ENCODE results near the gene DAAM2. TPM values are rescaled to one million over a fixed set of nuclear protein-coding genes. Genes with fewer than 3 reads are reported as not detected.

The DAAM2 gene
- 61.9 TPM for total RNA-seq

DNA sequence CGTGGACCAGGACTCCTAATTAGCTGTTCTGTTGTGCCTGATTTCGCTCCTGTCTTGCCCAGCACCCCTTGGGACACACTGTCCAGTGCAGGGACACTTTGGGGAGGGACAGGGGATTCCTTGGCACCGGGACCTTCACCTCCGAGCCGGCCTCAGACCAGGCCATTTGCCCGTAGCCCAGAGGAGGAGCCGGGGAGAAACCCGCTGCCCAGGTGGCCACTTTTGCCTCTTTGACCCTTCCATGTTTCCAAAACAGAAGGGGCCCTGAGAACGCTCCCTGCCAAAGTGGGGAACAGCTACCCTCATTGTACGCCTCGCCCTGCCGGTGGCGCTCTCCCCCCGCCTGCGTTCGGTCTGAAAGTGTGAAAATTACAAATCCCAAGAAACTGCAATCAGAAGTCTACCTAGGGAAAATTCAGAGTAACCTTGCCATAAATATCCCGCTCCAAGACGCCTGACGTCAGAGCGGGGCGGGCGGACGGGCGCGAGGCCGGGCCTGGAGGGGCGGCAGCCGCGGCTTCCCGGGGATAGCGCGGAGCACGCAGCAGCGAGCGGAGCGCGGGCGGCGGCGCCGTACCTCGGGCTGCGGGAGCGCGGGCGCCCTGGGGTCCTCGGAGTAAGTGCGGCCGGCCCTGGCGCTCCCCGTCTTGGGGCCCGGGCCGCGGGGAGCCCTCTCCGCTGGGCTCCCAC, at the start of gene DAAM2:
Gene DAAM2 (plus strand): TSS at position 527 of the 690 bp plus-strand sequence. CDS start 63,927 bp downstream, outside the sequence.
- peak; percentile 86 for DNase-seq (ENCODE audit: low spot score)
- intact Hi-C loops (cut with DNase I) = no loop called here

DNA sequence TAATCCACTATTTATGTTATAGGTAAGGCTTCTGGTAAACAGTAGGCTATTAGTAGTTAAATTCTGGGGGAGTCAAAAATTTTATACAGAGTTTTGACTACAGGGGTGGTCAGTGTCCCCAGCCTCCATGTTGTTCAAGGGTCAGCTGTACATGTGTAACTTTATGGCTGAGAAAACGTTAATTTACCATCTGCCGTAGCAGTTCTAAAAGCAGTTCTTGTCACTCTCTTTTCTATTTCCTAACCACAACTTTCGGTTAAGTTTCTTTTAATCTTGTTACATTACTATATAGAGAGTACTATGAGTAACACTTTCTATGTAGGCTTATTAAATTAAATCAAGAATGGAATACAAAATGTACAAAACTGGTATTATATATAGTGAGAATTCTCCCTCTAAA, 45.4 kb upstream of the DAAM2 start:
- intact Hi-C loops (cut with DNase I) = no loop called here
- DNase-seq (ENCODE audit: low spot score) = no peak
- ATAC-seq = no peak

More for the DNA sequence above, at the start of gene DAAM2:
- ATAC-seq = peak; percentile 90

DNA sequence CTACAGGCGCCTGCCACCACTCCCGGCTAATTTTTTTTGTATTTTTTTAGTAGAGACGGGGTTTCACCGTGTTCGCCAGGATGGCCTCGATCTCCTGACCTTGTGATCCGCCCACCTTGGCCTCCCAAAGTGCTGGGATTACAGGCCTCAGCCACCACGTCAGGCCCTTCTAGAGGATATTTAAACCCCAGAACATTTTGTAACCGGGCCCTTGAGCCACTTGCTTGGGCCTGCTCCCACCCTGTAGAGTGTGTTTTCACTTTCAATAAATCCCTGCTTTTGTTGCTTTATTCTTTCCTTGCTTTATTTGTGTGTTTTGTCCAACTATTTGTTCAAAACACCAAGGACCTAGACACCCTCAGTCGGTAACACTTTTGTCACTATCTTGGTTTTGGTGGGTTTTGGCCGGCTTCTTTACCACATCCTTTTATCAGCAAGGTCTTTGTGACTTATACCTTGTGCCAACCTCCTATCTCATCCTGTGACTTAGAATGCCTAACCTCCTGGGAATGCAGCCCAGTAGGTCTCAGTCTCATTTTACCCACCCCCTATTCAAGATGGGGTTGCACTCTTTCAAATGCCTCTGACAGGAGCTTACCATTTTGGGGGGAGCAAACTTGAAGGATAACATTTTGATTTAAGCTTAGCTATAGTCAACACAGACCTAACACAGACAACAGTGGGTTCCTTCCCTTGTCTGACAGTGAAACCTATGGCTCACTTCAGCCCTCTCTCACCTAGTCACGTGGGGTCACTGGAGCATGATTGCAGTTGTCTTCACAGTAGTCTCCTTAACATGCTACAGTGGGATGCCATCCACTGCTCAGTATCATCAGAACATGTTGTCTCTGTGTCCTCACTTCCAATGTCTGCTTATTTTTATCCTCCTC, 39.1 kb upstream of the DAAM2 start:
- DNase-seq (ENCODE audit: low spot score) (no peak), ATAC-seq (peak; percentile 56)

DNA sequence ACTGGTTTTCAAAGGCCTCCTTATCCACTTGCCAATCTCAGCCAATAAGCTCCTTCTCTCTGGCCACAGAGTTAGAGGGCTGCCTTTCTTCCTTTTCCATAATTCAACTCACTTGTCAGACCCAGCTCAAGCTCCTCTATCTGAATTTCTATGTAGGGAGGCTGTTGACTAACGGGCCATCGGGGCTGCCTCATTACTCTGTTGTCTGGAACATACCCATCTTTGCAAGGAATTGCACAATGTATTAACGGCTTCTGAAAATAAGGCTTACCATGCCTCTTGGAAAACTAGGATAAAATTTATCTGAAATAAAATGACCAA, 38.5 kb upstream of the DAAM2 start:
- ATAC-seq (peak; percentile 95), DNase-seq (ENCODE audit: low spot score) (no peak)
- intact Hi-C loops (cut with DNase I) = no loop called here

More for the DNA sequence above, 39.1 kb upstream of the DAAM2 start:
- intact Hi-C loops (cut with DNase I) = no loop called here

DNA sequence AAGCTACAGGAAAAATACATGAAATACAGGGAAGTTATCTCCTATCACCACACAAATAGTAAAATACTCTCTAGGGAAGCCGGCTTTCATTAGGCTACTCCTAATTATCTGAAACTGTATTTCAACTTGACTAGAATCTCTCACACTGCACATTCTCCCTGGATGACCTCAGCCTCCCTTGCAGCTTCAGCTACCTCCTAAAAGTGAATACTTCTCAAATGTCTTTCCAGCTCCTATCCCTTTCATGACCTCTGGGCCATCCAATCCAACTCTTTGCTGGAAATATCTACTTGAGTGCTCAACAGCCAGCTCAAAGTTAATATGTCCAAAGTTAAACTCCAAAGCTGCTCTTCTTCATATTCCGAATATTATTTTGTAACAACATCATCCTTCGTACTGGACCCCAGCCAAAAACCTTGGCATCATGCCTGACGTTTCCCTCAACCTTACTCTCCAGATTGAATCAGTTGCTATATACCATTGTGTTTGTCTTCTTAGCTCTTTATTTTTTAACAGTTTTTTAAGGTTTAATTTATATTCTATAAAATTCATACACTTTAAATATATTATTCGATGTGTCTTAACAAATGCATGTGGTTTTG, 37.6 kb upstream of the DAAM2 start:
- intact Hi-C loops (cut with DNase I) = no loop called here
- ATAC-seq (peak; percentile 27), DNase-seq (ENCODE audit: low spot score) (peak; percentile 73)

DNA sequence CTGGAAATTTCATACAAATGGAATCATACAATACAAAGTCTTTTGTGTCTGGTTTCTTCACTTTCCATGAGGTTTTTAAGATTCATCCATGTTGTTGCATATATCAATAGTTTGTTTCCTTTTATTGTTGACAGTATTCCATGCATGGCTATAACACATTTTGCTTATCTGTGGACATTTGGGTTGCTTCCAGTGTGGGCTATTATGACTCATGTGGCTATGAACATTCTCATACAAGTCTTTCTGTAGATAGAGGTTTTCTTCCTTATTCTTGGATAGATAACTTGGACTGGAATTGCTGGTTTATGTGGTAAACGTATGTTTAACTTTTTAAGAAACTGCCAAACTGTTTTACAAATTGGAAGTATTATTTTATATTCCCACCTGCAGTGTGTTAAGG, 36.9 kb upstream of the DAAM2 start:
- intact Hi-C loops (cut with DNase I) = no loop called here
- DNase-seq (ENCODE audit: low spot score) (no peak), ATAC-seq (no peak)

DNA sequence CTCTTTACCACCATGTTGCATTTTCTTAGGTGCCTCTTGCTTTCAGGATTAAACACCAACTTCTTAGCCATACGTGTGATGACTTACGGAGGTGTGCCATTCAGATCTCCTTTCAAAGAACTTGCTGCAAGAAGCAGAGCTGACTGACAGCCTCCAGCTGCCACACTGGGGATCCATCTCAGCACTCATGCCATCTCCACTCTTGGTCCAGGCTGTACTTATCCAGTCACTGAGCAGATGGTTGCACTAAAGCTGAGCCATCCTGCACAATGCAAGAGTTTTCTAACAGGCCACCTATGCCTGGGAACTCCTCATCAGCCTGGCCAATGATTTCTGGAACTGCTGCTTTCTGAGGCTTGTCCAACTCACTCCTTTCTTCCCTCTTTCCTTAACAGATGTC, 35.6 kb upstream of the DAAM2 start:
- intact Hi-C loops (cut with DNase I) = no loop called here
- DNase-seq (ENCODE audit: low spot score) (no peak), ATAC-seq (no peak)

DNA sequence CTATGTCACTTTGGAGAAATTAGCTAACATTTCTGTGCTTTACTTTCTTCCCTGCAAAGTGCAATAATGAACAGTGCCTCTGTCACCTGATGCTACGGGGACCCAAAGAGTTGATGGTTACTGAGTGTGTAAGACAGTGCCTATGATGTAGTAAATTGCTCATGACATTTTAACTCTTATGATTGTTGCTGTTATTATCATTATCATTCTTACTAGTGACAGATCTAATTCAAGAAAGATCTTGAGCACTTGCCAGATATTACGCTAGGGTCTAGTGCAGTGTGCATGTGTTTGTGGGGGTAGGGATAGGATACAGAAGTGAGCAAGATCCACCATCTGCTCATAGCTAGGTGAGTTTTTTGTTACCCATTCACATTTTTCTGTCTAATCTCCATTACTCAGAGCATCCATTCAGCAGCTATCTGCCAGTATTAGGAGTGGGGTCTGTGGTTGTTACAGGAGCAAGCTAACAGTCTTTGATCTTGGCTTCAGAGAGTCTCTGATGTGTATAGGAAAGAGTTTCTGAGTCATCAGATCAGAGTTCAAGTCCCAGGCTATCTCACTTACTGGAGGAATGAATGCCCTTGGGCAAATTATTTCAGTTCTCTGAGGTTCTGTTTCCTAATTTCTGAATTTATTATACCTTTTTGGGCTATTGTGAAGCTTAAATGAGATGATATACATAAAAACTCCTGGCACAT, 33.1 kb upstream of the DAAM2 start:
- no peak for ATAC-seq
- DNase-seq (ENCODE audit: low spot score) = no peak
- intact Hi-C loops (cut with DNase I) = no loop called here

DNA sequence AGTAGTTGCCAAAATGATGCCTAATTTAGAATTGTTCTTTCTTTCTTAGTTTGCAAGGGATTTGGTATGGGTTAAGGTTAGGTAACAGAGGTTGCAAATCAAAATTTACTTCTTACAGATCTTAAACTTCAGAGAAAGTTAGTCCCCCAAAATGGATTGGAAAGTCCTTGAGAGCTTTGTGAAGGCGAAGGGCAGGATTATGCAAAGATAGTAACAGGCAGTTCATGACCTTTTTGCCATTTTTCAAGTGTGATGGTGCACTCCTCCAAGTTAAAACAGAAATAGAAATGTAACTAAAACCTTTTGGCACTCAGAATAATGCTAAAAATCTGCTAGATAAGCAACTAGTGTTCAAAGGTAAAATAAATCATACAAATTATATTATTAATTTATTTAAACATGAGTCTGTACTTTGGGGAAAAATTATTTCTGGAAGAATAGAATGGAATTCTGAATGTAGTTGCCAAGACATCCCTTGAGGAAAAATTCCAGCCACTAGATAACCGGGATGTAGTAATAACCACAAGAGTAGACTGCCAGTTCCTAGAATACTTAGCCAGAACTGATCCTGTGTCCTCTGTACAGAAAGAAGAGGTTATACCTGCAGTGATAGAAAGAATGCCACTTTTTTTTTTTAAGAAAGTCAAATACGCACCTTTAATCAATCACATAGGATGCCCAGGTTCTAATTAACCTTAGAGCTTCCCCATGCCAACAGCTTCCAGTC, 31.8 kb upstream of the DAAM2 start:
- intact Hi-C loops (cut with DNase I) = no loop called here
- DNase-seq (ENCODE audit: low spot score) (no peak), ATAC-seq (peak; percentile 80)

DNA sequence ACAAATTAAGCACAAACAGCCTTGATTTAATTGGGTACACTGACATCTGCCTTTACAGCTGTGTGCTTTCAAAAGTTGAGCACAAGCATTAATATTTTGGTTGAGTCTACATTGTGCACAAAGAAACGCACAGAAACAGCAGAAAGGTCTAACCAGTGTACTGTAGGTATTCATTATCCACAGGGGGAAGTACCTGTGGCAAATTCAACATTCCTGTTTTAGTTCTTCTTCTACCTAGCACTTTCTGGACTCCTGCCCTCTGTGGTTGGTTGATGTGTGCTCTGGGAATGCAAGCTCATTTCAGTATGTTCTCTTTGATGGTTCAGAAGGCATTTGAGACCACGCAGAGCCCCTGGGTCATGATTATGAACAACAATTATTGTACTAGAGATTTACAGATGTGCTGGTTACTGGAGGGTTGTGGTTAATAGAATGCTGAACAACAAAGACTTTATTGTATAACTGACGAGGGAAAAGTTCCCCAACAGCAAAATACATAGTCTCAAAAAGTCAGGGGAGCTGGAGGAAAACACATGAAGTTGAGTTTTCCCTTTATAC, 26.6 kb upstream of the DAAM2 start:
- intact Hi-C loops (cut with DNase I) = no loop called here
- DNase-seq (ENCODE audit: low spot score) (no peak), ATAC-seq (peak; percentile 91)

DNA sequence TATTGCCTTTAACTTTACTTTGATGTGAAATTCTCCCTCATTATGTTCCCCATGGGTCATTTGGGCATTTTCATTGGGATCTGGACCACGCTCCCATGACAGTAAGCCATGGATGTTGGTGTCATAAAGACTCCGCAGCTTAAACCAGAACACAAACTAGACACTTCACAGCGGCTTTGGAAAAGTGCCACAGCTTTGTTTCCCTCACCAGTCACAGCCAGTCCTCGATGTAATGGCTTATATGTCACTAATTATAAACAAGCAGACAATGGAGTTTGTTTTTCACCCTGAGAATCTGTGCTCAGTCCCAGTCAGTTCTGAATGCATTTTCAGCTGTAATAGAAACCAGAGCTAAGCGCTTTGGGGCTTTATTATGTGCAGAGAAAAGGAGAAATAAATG, 23.2 kb upstream of the DAAM2 start:
- ATAC-seq = no peak

DNA sequence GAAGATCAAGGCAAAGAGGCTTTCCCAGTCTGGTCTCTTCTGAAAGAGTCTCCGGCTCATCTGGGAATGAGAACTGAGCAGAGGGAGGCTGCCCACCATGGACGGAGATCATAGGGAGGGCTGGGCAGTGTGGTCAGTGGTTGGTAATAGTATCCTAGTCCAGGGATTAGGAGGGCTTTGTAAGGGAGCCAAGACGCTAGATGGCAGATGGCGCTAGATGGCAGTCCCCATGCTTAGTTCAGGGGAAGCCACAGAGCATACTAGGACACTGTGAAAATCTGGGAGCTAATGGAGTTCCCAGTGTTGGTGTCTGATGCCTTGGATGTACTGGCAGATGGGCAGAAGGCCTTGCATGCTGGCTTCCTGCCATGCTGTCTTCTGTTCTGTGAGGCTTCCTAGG, 21.7 kb upstream of the DAAM2 start:
- no peak for ATAC-seq
- intact Hi-C loops (cut with DNase I) = no loop called here
- DNase-seq (ENCODE audit: low spot score) = no peak

More for the DNA sequence above, 23.2 kb upstream of the DAAM2 start:
- no peak for DNase-seq (ENCODE audit: low spot score)
- intact Hi-C loops (cut with DNase I) = no loop called here

DNA sequence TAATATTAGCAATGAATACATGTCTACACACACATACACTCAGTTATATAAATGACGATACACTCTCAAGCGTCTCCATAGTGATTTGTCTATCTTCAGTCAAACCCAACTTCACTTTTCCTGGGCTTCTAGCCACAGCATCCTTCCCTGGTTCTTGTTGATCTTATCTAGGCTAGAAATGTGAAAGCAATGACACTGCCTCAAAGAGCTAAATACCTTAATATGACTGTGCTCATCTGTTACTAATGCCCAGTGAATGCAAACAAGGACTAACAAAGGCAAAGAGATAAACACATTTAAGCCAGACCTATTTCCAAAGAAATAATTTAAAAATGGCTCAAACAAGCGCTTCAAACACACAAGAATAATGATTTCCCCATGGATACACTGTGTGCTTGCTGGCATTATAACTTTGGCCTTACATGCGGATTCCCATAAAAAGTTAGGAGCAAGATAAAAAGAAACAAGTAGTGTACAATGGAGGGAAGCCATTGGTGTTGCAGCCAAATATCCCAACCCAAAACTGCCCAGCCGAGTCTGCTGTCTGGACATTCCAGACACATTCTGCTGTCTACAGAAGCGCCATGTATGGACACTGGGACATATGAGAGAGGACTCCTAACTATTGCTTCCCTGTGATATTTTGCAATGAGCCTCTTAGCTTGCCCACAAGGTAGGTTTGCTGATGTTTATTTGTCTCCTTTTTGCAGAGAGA, 19.5 kb upstream of the DAAM2 start:
- peak; percentile 37 for ATAC-seq
- DNase-seq (ENCODE audit: low spot score) = no peak
- intact Hi-C loops (cut with DNase I) = no loop called here

DNA sequence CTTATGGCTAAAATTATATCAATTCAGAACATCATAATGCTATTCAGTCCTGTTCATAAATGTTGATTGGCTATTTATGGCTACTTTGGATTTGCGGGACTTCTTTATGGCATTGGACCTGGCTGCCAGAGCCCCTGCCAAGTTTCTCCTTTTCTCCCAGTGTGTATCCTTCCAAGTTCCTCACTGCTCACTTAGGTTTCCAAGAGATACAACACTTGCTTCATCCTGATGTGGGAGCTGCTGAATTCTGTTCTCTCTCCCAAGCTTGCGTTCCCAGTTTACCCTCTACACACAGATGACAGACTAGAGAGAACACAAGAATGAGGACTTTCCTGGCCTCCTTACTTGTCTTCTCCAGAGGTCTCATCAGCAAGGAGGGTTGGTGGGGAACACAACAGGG, 18.4 kb upstream of the DAAM2 start:
- peak; percentile 40 for ATAC-seq
- intact Hi-C loops (cut with DNase I) = no loop called here
- DNase-seq (ENCODE audit: low spot score) = no peak

DNA sequence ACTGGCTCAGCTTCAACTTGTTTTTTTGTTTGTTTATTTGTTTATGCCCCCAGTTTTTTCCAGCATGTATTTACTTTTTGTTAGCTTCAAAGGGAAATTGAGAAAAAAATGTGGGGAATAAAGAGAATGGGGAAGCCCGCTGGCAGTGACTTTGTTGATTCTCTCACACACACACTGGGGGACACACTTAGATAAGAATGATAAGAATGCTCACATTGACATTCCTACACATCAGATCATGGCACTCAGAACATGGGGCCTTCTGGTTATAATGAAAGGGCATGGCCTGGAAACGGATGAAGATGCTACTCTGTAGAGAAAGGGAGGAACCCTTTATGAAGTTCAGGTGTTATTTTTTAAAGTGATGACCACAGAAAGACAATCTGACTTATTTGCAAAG, 15.6 kb upstream of the DAAM2 start:
- ATAC-seq = no peak
- no peak for DNase-seq (ENCODE audit: low spot score)
- intact Hi-C loops (cut with DNase I) = no loop called here

DNA sequence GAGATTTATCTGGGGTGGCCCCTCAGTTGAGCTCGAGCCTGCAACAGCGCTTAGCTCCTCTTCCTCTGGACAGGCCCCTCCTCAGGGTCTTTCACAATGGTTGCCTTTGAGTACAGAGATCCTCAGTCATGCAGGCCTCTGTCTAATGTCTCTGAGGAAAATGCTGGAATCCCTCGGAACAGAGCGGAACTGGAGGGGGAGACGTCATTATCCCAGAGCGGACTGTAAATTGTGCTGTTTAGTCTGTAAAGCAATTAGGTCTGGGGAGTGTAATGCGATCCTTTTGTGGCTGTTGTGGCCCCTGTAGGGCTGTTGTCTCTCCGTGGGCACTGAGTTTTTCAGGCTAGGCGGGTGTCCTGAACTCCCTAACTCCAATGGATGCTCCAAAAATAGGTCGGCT, 15.0 kb upstream of the DAAM2 start:
- peak; percentile 39 for ATAC-seq
- intact Hi-C loops (cut with DNase I) = no loop called here

DNA sequence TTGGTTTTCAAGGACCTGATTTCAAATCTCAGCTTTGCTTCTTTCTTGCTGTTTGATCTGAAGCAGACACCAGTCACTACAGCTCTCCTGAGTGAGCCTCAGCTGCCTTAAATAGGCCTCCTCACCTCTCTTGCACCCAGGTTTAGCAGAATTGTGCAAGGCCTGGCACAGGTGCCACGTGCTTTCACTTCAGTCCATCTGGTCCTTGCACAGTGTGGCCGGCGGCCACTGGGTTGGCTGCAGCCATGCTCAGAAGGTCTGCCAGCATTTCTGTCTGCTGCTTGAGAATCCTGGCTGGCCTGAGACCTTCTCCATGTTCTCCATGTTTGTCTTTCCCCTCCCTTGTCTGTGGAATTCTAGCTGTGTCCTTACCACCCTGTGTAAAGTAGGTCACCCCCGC, 14.5 kb upstream of the DAAM2 start:
- ATAC-seq (peak; percentile 35), DNase-seq (ENCODE audit: low spot score) (no peak)
- intact Hi-C loops (cut with DNase I) = no loop called here

More for the DNA sequence above, 15.0 kb upstream of the DAAM2 start:
- no peak for DNase-seq (ENCODE audit: low spot score)

All from sciatic nerve (tissue), 2 donors.